Spinal cord (tissue), 10 donors: ENCODE results near the gene RAD51B. TPM values are rescaled to one million over a fixed set of nuclear protein-coding genes. Genes with fewer than 3 reads are reported as not detected.
A peak's percentile ranks its signal among the peaks of the same experiment; 100 is the strongest.

ENCODE experiments used
- DNase-seq, 6 donors: peaks; one replicate each; pipeline versions ENCODE4 v3.0.0 to v3.0.0-alpha.2; 2013 to 2015; ENCODE audit warnings: low spot score in 6 of 6, low read depth in 4 of 6
- H3K27ac ChIP-seq: one replicate; pipeline ENCODE4 v1.5.1; 2013; ENCODE audit warnings: low read depth, low read length, control low read depth
- H3K27me3 ChIP-seq: one replicate; pipeline ENCODE4 v1.6.1; 2013; ENCODE audit warnings: low read length; ENCODE audit not compliant: control insufficient read depth, insufficient read depth
- H3K36me3 ChIP-seq: one replicate; pipeline ENCODE4 v1.6.1; 2013; ENCODE audit warnings: low read length; ENCODE audit not compliant: control insufficient read depth, insufficient read depth
- H3K4me1 ChIP-seq: one replicate; pipeline ENCODE4 v1.6.1; 2013; ENCODE audit warnings: low read length; ENCODE audit not compliant: control insufficient read depth, insufficient read depth
- H3K4me3 ChIP-seq: one replicate; pipeline ENCODE4 v1.5.1; 2013; ENCODE audit warnings: low read depth, low read length, control low read depth
- H3K9me3 ChIP-seq: one replicate; pipeline ENCODE4 v1.6.1; 2013; ENCODE audit warnings: low read length; ENCODE audit not compliant: control insufficient read depth, insufficient read depth
- WGBS: methylation state at CpG from one replicate; pipeline ENCODE4 v1.1.5; 2013; ENCODE audit warnings: missing lambda C conversion rate; ENCODE audit not compliant: insufficient coverage; 5-methylcytosine and 5-hydroxymethylcytosine counted together
- polyA plus RNA-seq, 2 donors: library from polyadenylated mRNA; unstranded; fragments of 120-200 nt; gene quantifications; one replicate each; pipeline ENCODE4 v1.2.1, GENCODE V29; 2013; ENCODE audit not compliant: insufficient read length in 2 of 2
- total RNA-seq, 2 donors: library from RNA; depleted of rRNA in 1 of 2; stranded (reverse); fragments of 120-200 nt in 1 of 2; fragments of >200 nt in 1 of 2; gene quantifications; one replicate each; pipeline versions ENCODE4 v1.2.3 to v1.2.4, GENCODE V29; 2013 to 2014
- donor health status: healthy.

RAD51B gene
- total and polyA plus RNA-seq, 4 donors, result 5.7 to 28.9 (median 14.4) TPM

DNA sequence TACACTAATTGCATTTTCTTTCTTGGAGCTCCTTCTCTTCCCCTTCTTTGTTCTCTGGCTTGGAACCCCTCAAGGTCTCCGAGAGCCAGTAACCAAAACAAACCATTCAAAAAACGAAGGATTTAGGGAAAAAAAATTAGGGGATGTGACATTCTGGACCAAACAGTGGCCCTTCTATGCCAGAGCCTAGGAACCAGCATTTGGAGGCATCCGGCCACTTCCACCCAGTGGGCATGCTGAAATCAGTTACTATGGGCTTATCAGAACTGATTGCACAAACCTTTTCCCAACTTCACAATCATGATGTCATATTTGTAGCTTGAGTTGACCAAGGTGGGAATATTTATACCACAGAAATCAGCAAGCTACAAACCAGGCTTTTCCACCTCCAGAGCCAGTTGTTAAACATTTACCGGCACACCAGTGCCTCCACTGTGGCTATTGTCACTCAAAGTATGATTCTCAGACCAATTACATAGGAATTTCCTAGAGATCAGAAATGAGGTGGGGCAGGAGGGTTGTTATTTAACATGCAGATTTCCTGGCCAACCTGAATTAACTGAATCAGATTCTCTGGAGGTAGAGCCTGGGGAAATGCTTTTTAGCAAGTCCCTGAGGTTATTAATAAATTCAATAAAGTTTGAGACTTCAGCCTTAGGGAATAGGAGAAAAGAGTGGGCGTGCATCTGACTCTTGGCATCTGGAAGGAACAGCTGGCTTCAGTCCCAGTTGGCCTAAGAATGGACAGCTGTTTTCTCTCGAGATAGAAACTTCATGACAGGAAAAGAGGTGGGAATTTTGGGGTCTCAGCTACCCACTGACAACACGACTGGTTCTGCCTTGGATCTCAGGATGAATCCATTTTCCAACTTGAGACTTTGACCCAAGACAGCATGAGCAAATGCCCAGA is 699.4 kb downstream of the RAD51B start:
- no peak overlapping the region for H3K4me3 ChIP-seq
- 69% methylated on average over 4 of the region's 7 CpGs for WGBS
- no peak for DNase-seq
- H3K4me1 ChIP-seq, result peaks cover 23% of the 10 kb centered on the region
- no peaks in the 10 kb centered on the region for H3K9me3 ChIP-seq
- no peaks in the 10 kb centered on the region for H3K27me3 ChIP-seq
- H3K27ac ChIP-seq, result peak overlapping the region; percentile 72
- no peaks in the 10 kb centered on the region for H3K36me3 ChIP-seq

DNA sequence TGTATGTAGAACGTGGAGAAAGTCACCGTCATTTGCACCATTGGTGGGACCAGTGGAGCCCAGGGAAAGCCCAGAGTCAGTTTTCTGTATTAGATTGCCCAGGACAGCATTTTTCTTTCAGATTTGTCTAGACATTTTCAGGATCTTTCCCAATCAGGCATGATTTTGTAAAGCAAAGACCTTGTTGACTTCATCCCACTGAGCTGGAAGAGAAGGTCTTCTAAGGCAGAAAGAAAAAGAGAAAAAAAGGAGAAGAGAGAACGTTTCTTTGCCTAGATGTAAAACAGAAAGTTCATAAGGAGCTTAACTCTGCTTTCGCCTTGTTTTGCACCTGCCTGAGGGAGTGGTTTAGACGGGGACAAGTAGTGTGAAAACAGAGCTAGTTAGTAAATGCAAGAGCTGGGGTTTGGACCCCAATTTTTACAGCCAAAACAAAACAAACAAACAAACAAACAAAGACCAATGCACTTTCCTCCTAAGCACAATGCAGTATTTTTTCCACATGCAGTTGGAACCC is 700.1 kb downstream of the RAD51B start:
- no peak for DNase-seq
- WGBS, result 82% methylated on average over 3 of the region's 5 CpGs
- no peaks in the 10 kb centered on the region for H3K27me3 ChIP-seq
- H3K4me1 ChIP-seq, result peaks cover 23% of the 10 kb centered on the region
- H3K27ac ChIP-seq, result peak overlapping the region; percentile 67
- H3K4me3 ChIP-seq, result no peak overlapping the region
- no peaks in the 10 kb centered on the region for H3K36me3 ChIP-seq
- H3K9me3 ChIP-seq, result no peaks in the 10 kb centered on the region

DNA sequence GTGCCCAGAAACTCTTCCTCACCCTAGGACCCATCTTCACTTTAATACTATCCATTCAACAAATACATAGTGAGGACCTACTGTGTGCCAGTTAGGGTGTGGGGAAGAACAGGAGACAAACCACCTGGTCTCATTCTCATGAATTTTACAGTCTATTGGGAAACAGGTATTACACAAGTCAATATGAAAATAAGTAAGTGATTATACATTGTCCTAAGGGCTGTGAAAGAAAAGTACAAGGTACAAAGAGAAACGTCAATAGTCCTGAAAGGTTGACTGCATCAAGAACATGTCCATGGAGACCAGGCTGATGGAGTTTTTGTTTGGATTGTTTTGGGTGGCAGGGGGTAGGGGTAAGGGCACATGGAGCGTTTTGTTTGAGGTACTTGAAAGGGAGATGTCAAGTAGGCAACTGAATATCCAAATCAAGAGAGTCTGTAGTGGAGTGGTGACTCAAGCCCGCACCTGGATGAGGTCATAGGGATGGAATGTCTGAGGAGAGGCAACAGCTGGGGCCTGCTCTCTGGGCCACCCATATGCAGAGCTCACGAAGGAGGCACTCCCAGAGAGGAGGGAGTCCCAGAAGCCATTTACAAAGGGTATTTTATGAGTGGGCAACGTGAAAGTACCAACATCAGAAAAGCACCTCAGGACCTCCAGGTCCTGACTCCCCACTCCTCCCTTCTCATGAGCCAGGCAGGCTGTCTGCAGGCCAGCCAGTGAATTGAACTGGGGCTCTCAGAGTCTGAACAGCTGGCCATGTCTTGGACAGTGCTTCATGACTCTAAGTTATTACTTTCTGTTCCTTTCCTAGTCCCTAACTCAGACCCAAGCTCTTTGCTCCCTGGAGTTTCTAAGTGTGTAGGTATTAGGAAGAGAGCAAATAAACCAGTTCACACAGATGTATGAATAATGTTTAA is 701.3 kb downstream of the RAD51B start:
- H3K27ac ChIP-seq, result no peak overlapping the region

DNA sequence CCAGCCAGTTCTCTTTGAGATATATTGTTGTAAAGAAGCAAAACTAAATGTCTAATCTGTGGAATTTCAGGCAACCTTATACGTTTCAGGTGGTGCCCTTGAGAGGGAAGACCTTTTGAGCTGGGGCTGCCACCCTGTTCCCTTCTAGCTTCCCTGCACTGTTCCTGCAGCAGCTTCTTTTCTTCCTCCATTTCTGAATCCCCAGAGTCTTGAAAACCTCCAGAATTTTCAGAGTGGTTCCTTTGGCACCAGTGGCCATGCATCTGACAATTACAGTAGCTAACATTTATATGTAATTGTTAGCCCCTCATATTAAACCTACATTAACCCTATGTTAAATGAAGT is 702.0 kb downstream of the RAD51B start:
- DNase-seq, result no peak
- no peak overlapping the region for H3K27ac ChIP-seq
- no peaks in the 10 kb centered on the region for H3K9me3 ChIP-seq
- peaks cover 24% of the 10 kb centered on the region for H3K4me1 ChIP-seq
- no peaks in the 10 kb centered on the region for H3K36me3 ChIP-seq
- WGBS, result 60% methylated on average over 1 of the region's 1 CpG
- no peak overlapping the region for H3K4me3 ChIP-seq
- H3K27me3 ChIP-seq, result no peaks in the 10 kb centered on the region

More for the DNA sequence above, 701.3 kb downstream of the RAD51B start:
- H3K27me3 ChIP-seq, result no peaks in the 10 kb centered on the region
- no peaks in the 10 kb centered on the region for H3K9me3 ChIP-seq
- H3K4me1 ChIP-seq, result peaks cover 23% of the 10 kb centered on the region
- H3K4me3 ChIP-seq, result no peak overlapping the region
- WGBS, result 91% methylated on average over 4 of the region's 5 CpGs
- DNase-seq, result no peak
- no peaks in the 10 kb centered on the region for H3K36me3 ChIP-seq

DNA sequence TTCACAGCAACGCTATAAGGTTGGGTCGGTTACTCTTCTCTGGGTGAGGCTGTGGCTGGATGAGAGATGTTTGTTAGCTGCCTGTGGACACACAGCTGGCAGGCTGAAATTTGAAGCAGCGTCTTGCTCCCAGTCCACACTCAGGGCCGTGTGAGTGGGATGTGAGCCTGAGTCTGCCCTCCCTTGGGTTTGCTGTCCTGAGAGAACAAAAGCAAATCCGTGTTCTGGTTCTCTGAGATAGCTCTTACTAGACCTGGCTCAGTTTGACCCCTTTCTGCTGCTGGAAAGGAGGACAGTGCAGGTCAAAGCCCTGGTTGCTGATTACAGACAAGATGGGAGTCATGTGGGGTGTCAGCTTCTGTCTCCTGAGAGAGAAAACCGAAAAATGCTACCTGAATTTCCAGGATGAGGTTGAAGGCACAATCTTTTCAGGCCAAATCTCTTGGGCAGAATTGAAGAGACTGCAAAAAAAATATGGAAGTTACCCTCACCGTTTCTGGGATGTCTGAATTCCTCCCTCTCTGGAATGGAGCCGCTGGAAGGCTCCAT is 702.5 kb downstream of the RAD51B start:
- Histone ChIP-seq H3K27me3 (no peaks in the 10 kb centered on the region), H3K9me3 (no peaks in the 10 kb centered on the region), H3K4me3 (no peak overlapping the region), H3K4me1 (peaks cover 27% of the 10 kb centered on the region), H3K27ac (peak overlapping the region; percentile 59), H3K36me3 (no peaks in the 10 kb centered on the region)
- WGBS, result 73% methylated on average over 7 of the region's 8 CpGs
- no peak for DNase-seq

DNA sequence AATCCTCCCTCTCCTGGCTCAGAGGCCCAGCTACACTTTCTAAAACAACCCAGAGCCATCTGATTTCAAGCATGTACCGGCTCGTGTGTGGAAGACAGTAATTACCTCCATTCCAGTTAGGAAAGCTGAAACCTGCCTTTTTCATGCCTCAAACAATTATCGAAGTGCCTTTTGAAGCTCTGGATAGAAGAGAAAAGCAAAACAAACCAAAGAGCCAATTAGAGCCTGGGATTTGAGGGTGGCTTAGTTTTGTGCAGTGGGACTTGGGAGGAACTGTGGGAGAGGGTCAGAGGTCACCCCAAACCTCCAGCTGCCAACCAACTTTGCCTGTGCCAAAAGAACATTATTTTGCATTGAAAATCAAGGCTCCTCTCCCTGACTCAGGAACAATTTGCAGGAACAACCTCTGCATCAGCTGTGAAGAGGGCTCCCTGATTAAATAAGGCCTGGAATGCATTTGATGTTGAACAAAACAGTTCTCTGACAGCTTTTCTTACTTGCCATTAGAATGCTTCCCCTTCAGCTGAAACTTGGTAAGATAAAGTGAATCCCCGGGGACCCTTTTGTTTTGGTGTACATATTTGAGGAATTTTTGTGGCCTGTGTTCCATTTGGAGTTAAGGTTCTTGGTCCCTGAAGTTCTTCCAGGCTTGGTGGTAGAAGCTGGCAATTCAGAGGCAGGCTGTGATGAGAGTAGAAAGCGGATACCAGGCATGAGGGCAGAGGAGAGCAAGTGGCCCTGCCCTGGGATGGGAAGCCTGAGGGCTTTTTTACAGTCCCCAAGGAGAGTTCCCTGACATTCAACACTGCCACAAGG is 703.1 kb downstream of the RAD51B start:
- DNase-seq, result peak in 1 of 6 donors; percentile 54
- H3K9me3 ChIP-seq, result no peaks in the 10 kb centered on the region
- H3K4me3 ChIP-seq, result no peak overlapping the region
- H3K36me3 ChIP-seq, result no peaks in the 10 kb centered on the region
- H3K27me3 ChIP-seq, result no peaks in the 10 kb centered on the region
- H3K27ac ChIP-seq, result peak overlapping the region; percentile 59
- 100% methylated on average over 1 of the region's 5 CpGs for WGBS
- H3K4me1 ChIP-seq, result peaks cover 30% of the 10 kb centered on the region

DNA sequence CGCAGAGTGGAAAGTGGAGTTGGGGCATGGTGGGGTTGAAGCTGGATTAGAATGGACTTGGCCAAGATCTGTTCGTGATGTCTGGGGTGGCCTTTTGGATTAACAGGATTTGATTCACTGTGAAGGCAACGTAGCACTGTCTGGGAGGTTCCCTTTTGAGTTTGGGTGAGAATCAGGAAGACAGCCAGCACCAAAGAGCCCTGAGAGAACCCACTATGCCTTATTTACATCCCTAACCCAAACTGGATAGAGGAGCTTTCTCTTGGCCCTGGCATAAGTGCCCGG is 703.7 kb downstream of the RAD51B start:
- Histone ChIP-seq H3K9me3 (no peaks in the 10 kb centered on the region), H3K27ac (peak overlapping the region; percentile 59), H3K4me3 (no peak overlapping the region), H3K4me1 (peaks cover 25% of the 10 kb centered on the region), H3K36me3 (no peaks in the 10 kb centered on the region), H3K27me3 (no peaks in the 10 kb centered on the region)
- WGBS, result 100% methylated on average over 3 of the region's 4 CpGs
- no peak for DNase-seq

DNA sequence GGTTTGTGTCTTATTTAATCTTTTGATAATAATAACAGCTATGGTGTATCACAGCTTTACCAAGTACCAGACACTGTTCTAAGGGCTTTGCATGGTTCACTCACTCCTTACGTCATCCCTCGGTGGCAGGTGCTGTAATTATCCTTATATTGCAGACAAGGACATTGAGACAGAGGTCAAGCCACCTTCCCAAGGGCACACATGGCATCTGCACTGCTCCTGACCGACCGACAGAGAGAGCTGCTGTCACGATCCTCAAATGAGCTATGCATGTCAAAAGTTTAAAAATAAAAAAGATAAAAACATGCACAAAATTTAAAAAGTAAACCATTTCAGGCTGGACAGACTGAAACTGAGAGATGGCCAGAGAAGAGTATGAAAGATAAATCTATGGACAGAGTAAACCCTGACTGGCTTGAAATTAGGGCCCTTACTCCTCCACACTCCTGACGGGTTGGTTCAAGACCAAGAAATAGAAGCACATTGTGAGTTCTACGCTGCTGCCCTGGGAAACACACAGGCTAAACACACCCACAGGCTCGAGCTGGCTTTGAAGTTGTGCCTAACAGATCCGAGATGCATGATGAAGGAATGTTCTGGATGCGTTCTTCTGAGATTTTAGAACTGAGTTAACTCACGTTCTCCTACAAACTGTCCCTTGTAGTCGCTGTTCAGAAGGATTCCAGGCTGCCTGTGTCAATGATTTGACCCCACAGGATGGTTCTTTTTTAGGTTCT is 704.6 kb downstream of the RAD51B start:
- Histone ChIP-seq H3K9me3 (peaks cover 2% of the 10 kb centered on the region), H3K4me3 (no peak overlapping the region), H3K27me3 (no peaks in the 10 kb centered on the region), H3K27ac (peak overlapping the region; percentile 8), H3K4me1 (peaks cover 18% of the 10 kb centered on the region), H3K36me3 (no peaks in the 10 kb centered on the region)
- no peak for DNase-seq
- WGBS, result 81% methylated on average over 5 of the region's 12 CpGs
